GM18858 (cell line): ENCODE measurements around the gene FOXF1.

Source experiments
- ATAC-seq: cut with Tn5 transposase; IDR thresholded peaks from one replicate; pipeline ENCODE4 v1.9.1; 2021; ENCODE audit not compliant: unreplicated experiment

Gene FOXF1

GRCh38 chr16:86531641-86532525 is 21.6 kb downstream of the FOXF1 start:
- ATAC-seq: no peak

GRCh38 chr16:86532526-86532815 is 22.1 kb downstream of the FOXF1 start:
- no peak for ATAC-seq

- no peak for ATAC-seq
These were observed 22.7 kb downstream of the FOXF1 start for GRCh38 chr16:86533076-86533475.

- ATAC-seq: no peak
These were observed 23.5 kb downstream of the FOXF1 start for GRCh38 chr16:86533767-86534351.

- ATAC-seq: no peak
These were observed 24.7 kb downstream of the FOXF1 start for GRCh38 chr16:86534779-86535615.

- ATAC-seq: no peak
These were observed 26.3 kb downstream of the FOXF1 start for GRCh38 chr16:86536621-86537020.

- no peak for ATAC-seq
These were observed 27.2 kb downstream of the FOXF1 start for GRCh38 chr16:86537486-86537885.

GRCh38 chr16:86538196-86538780 is 28.0 kb downstream of the FOXF1 start:
- no peak for ATAC-seq

GRCh38 chr16:86540894-86541293 is 30.6 kb downstream of the FOXF1 start:
- ATAC-seq: no peak

GRCh38 chr16:86541560-86541959 is 31.2 kb downstream of the FOXF1 start:
- ATAC-seq: no peak

GRCh38 chr16:86542756-86543750 is 32.7 kb downstream of the FOXF1 start:
- no peak for ATAC-seq

- no peak for ATAC-seq
These were observed 35.2 kb downstream of the FOXF1 start for GRCh38 chr16:86545481-86545880.

- no peak for ATAC-seq
These were observed 35.8 kb downstream of the FOXF1 start for GRCh38 chr16:86545954-86546637.

GRCh38 chr16:86546638-86547013 is 36.3 kb downstream of the FOXF1 start:
- no peak for ATAC-seq

GRCh38 chr16:86547286-86547685 is 37.0 kb downstream of the FOXF1 start:
- ATAC-seq: no peak

- ATAC-seq: no peak
These were observed 39.0 kb downstream of the FOXF1 start for GRCh38 chr16:86549076-86549892.

GRCh38 chr16:86549893-86550190 is 39.5 kb downstream of the FOXF1 start:
- ATAC-seq: no peak

GRCh38 chr16:86550281-86550680 is 40.0 kb downstream of the FOXF1 start:
- ATAC-seq: no peak

GRCh38 chr16:86553356-86553755 is 43.0 kb downstream of the FOXF1 start:
- no peak for ATAC-seq
